K562 (cell line): ENCODE results near the gene ABCC11. TPM values are rescaled to one million over a fixed set of nuclear protein-coding genes. Genes with fewer than 3 reads are reported as not detected.

Source experiments
- ATAC-seq: fragments of 200-7000 bp; cut with Tn5 transposase; 3 replicates; pipeline ENCODE4 v1.9.1; 2020; ENCODE audit warnings: moderate library complexity
- BruUV-seq: library from RNA; stranded (reverse); fragments of 400-500 nt; replicated peaks from 2 replicates; lab custom pipeline; 2021; lab: Mats Ljungman, UMichigan
- CTCF ChIA-PET: fragments of 300-600 bp; formaldehyde crosslinking; extraction: SDS; loops from one replicate; lab custom pipeline; 2021; ENCODE audit warnings: low intra/inter-chr PET ratio; lab: Yijun Ruan, JAX
- POLR2A ChIA-PET: fragments of 300-600, 350-650 bp; sonication (Branson Sonifier 250); formaldehyde crosslinking; extraction: SDS; loops from one replicate; lab custom pipeline; 2021; ENCODE audit warnings: antibody characterized with exemption, inconsistent platforms; lab: Yijun Ruan, JAX
- DNase-seq, 4 experiments: peaks; one replicate each; pipeline versions ENCODE4 v3.0.0 to v3.0.0-alpha.2; 2011 to 2018; ENCODE audit warnings: low spot score in 3 of 4, mixed read lengths in 3 of 4; ENCODE audit errors: extremely low read depth in 1 of 4
- FAIRE-seq: peaks from 2 replicates; lab custom pipeline; 2011; peaks lifted over from hg19 to GRCh38; lab: Jason Lieb, UNC
- H2AFZ ChIP-seq: 2 replicates; pipeline ENCODE4 v1.6.0; 2011; ENCODE audit warnings: low read depth, low read length, control low read depth, inconsistent platforms
- H3K27ac ChIP-seq: fragments of 200-600 bp; 3 replicates; pipeline ENCODE4 v1.8.0; 2011; ENCODE audit warnings: low read depth, mild to moderate bottlenecking, control low read depth, inconsistent platforms, low read length, moderate library complexity, mixed read lengths; ENCODE audit errors: extremely low read depth
- H3K27me3 ChIP-seq, 2 experiments: fragments of 300-600 bp in 1 of 2; 2 replicates in 1 of 2; 3 replicates in 1 of 2; pipeline versions ENCODE4 v1.6.0 to v1.8.0; 2011; ENCODE audit warnings: inconsistent platforms in 2 of 2, low read length in 2 of 2, mild to moderate bottlenecking in 1 of 2, mixed read lengths in 1 of 2, moderate library complexity in 1 of 2; ENCODE audit not compliant: control insufficient read depth in 2 of 2, insufficient read depth in 2 of 2
- H3K36me3 ChIP-seq: fragments of 300-600 bp; 3 replicates; pipeline ENCODE4 v1.8.0; 2011; ENCODE audit warnings: mild to moderate bottlenecking, low read length, inconsistent platforms; ENCODE audit not compliant: control insufficient read depth, insufficient read depth
- H3K4me1 ChIP-seq, 2 experiments: fragments of 200-600 bp in 1 of 2; replicated peaks in 1 of 2; 2 replicates in 1 of 2; 3 replicates in 1 of 2; pipeline versions ENCODE4 v1.5.1 to v1.8.0; 2011; ENCODE audit warnings: inconsistent platforms in 2 of 2, low read length in 2 of 2, mild to moderate bottlenecking in 1 of 2, mixed read lengths in 1 of 2, moderate library complexity in 1 of 2; ENCODE audit not compliant: control insufficient read depth in 2 of 2, insufficient read depth in 2 of 2
- H3K4me2 ChIP-seq: 2 replicates; pipeline ENCODE4 v1.6.1; 2011; ENCODE audit warnings: low read length, control low read depth, inconsistent platforms, mixed read lengths; ENCODE audit not compliant: insufficient read depth
- H3K4me3 ChIP-seq: fragments of 200-600 bp; sonication (generic), shearing (Covaris generic); 2 replicates; pipeline ENCODE4 v1.5.1; 2016; ENCODE audit warnings: control low read depth, inconsistent platforms
- H3K79me2 ChIP-seq: fragments of 200-600 bp; 3 replicates; pipeline ENCODE4 v1.8.0; 2011; ENCODE audit warnings: low read length, inconsistent platforms; ENCODE audit not compliant: control insufficient read depth, insufficient read depth
- H3K9ac ChIP-seq, 2 experiments: 2 replicates each; pipeline versions ENCODE4 v1.6.0 to v1.6.1; 2011; ENCODE audit warnings: low read depth in 2 of 2, low read length in 2 of 2, control low read depth in 1 of 2, inconsistent platforms in 1 of 2, mild to moderate bottlenecking in 1 of 2, mixed read lengths in 1 of 2; ENCODE audit not compliant: insufficient read depth in 1 of 2
- H3K9me1 ChIP-seq: one replicate; pipeline ENCODE4 v1.6.0; 2011; ENCODE audit warnings: inconsistent platforms, mild to moderate bottlenecking, low read length, moderate library complexity; ENCODE audit not compliant: control insufficient read depth, insufficient read depth
- H3K9me3 ChIP-seq: replicated peaks from 2 replicates; pipeline ENCODE4 v1.5.1; 2011; ENCODE audit warnings: low read depth, low read length, inconsistent platforms; ENCODE audit not compliant: control insufficient read depth, insufficient read depth
- H4K20me1 ChIP-seq: replicated peaks from 2 replicates; pipeline ENCODE4 v1.6.1; 2011; ENCODE audit warnings: low read length, inconsistent platforms, mixed read lengths; ENCODE audit not compliant: control insufficient read depth, insufficient read depth
- CBX3 ChIP-seq, 2 experiments: IDR thresholded peaks; 1 replicate in 1 of 2; 2 replicates in 1 of 2; pipeline ENCODE4 v1.6.1; 2012; ENCODE audit warnings: inconsistent platforms in 2 of 2, low read length in 2 of 2, borderline replicate concordance in 1 of 2, control low read depth in 1 of 2
- CSDE1 ChIP-seq, 2 experiments: fragments of 450-650 bp; IDR thresholded peaks; 2 replicates each; pipeline ENCODE4 v1.6.1; 2016; ENCODE audit warnings: mild to moderate bottlenecking in 1 of 2
- E2F1 ChIP-seq: sonication (generic); formaldehyde crosslinking; IDR thresholded peaks from 2 replicates; pipeline ENCODE4 v1.8.1; 2023; ENCODE audit warnings: mild to moderate bottlenecking, missing genetic modification reagents, moderate library complexity
- ZNF280A ChIP-seq: fragments of 450-650 bp; IDR thresholded peaks from 2 replicates; pipeline ENCODE4 v1.6.1; 2018; ENCODE audit warnings: mild to moderate bottlenecking, low read depth; ENCODE audit not compliant: partially characterized antibody
- in situ Hi-C: fragments of 300-500 bp; cut with MboI; formaldehyde crosslinking; loops from 4 replicates; pipeline ENCODE4 v1.15.0; 2018; ENCODE audit warnings: inconsistent platforms, mixed read lengths
- intact Hi-C: fragments of 100-400 bp; cut with micrococcal nuclease; formaldehyde crosslinking; loops from 2 replicates; pipeline ENCODE4 v1.14.2; 2022
- polyA plus RNA-seq, 8 experiments: library from polyadenylated mRNA; depleted of rRNA in 4 of 8; stranded (reverse) in 5 of 8; unstranded in 3 of 8; fragments of >200 nt; fragmentation: Nextera tagmentation in 2 of 8; fragmentation: Illumina TruSeq in 1 of 8; extraction: Ambion mirVana in 2 of 8; extraction: Trizol in 1 of 8; gene quantifications; 2 replicates each; pipeline versions ENCODE4 v1.2.1 to v1.2.3, GENCODE V29; 2011 to 2014; ENCODE audit warnings: inconsistent platforms in 1 of 8, missing spikeins in 1 of 8
- total RNA-seq, 7 experiments: library from RNA; depleted of rRNA in 6 of 7; stranded (reverse); fragments of >200 nt in 6 of 7; fragmentation: Illumina TruSeq in 2 of 7; extraction: Trizol in 2 of 7; gene quantifications; 2 replicates each; pipeline versions ENCODE4 v1.2.1 to v1.2.3, GENCODE V29; 2011 to 2021; ENCODE audit warnings: low replicate concordance in 1 of 7

ABCC11 gene
- total and polyA plus RNA-seq, 9 of the 15 experiments (the other 6 are each of a cell fraction or from before 2014, with no cell fraction given), result 0.04 to 0.14 (median 0.04) TPM; not detected in 6

- Histone ChIP-seq H2AFZ (no peak overlapping the region), H3K9me1 (no peaks in the 10 kb centered on the region), H3K4me2 (no peak overlapping the region), H3K4me3 (no peak overlapping the region), H3K27me3 (no peaks in the 10 kb centered on the region), H4K20me1 (no peaks in the 10 kb centered on the region), H3K4me1 (no peaks in the 10 kb centered on the region), H3K9me3 (peaks cover 1% of the 10 kb centered on the region), H3K27ac (no peak overlapping the region), H3K9ac (no peak overlapping the region), H3K36me3 (peaks cover 66% of the 10 kb centered on the region), H3K79me2 (no peaks in the 10 kb centered on the region)
- no TSS peak for BruUV-seq
- ChIA-PET POLR2A (interaction anchor here (1.0 kb wide), 1 partner anchor 11 kb away, joined by 3 read pairs; no protein-coding TSS in a partner anchor), CTCF (no interaction called here)
- no peak for FAIRE-seq
- TF ChIP-seq E2F1 (CRISPR knock-in tag) (no peak), CSDE1 (IDR thresholded peaks at IDR 0.05) (no peak), ZNF280A (peak; percentile 51), CBX3 (IDR thresholded peaks at IDR 0.05; ENCODE audit: borderline replicate concordance in 1 of 2, low read length in 2 of 2) (0 out of 3 replicates have a peak, but pooled peaks of 1 of the 2 experiments have one; percentile 43)
- no peak for ATAC-seq
- intact Hi-C loops, result no loop called here
- DNase-seq, result no peak
- in situ Hi-C loops, result no loop called here
Measured at GRCh38 chr16:48287239-48287638, 39.9 kb upstream of the ABCC11 start.
